CD4-positive, alpha-beta T cell treated with Interleukin-4 for 1 hour (primary cell): ENCODE data around the gene AMH.
A peak's percentile ranks its signal among the peaks of the same experiment; 100 is the strongest.

Experiments
- DNase-seq, 2 donors: peaks; one replicate each; pipeline ENCODE4 v3.0.0-alpha.2; 2020 to 2022

AMH gene

GRCh38 chr19:2236314-2237050 lies 12.6 kb upstream of the AMH start, which contains the start of the genes PLEKHJ1 and SF3A2:
PLEKHJ1 (minus strand) TSS chr19:2236329; CDS start chr19:2236248, 81 bp downstream.
SF3A2 (plus strand) TSS chr19:2236824; CDS start chr19:2243419, 6,595 bp downstream.
- DNase-seq, result peak; percentile 98

- DNase-seq, result no peak
Observed at GRCh38 chr19:2237051-2237868, 11.9 kb upstream of the AMH start.

- DNase-seq, result no peak
Observed at GRCh38 chr19:2237869-2238153, 11.3 kb upstream of the AMH start.

GRCh38 chr19:2239173-2239572 lies 9.9 kb upstream of the AMH start:
- DNase-seq, result no peak

GRCh38 chr19:2239771-2240770 lies 9.1 kb upstream of the AMH start:
- peak; percentile 54 to 68 for DNase-seq

- DNase-seq, result no peak
Observed at GRCh38 chr19:2240881-2241760, 8.0 kb upstream of the AMH start.

GRCh38 chr19:2242092-2242537 lies 7.0 kb upstream of the AMH start:
- no peak for DNase-seq

- DNase-seq, result no peak
Observed at GRCh38 chr19:2242816-2243215, 6.3 kb upstream of the AMH start.

- no peak for DNase-seq
Observed at GRCh38 chr19:2243274-2244124, 5.6 kb upstream of the AMH start.

- no peak for DNase-seq
Observed at GRCh38 chr19:2244125-2244411, 5.1 kb upstream of the AMH start.

GRCh38 chr19:2244486-2244885 lies 4.6 kb upstream of the AMH start:
- no peak for DNase-seq

GRCh38 chr19:2245273-2245672 lies 3.9 kb upstream of the AMH start:
- no peak for DNase-seq

- no peak for DNase-seq
Observed at GRCh38 chr19:2246014-2246620, 3.0 kb upstream of the AMH start.

GRCh38 chr19:2246801-2247361 lies 2.2 kb upstream of the AMH start:
- no peak for DNase-seq

- no peak for DNase-seq
Observed at GRCh38 chr19:2247433-2248101, 1.6 kb upstream of the AMH start.

- no peak for DNase-seq
Observed at GRCh38 chr19:2248136-2249009, 750 bp upstream of the AMH start.

GRCh38 chr19:2249880-2250765 lies 1.0 kb downstream of the AMH start:
- DNase-seq, result no peak

- no peak for DNase-seq
Observed at GRCh38 chr19:2250766-2251105, 1.6 kb downstream of the AMH start.
